IMR-90 (cell line): Measurements from ENCODE around the gene DOCK1. TPM values are rescaled to one million over a fixed set of nuclear protein-coding genes. Genes with fewer than 3 reads are reported as not detected.

Experiments used
- ATAC-seq: fragments of 200-7000 bp; cut with Tn5 transposase; 2 replicates; pipeline ENCODE4 v1.9.1; 2020; ENCODE audit warnings: low read depth, mild to moderate bottlenecking, moderate library complexity
- BruUV-seq: library from RNA; stranded (reverse); fragments of 400-500 nt; replicated peaks from 2 replicates; lab custom pipeline; 2021; lab: Mats Ljungman, UMichigan
- CTCF ChIA-PET: fragments of 300-600 bp; formaldehyde crosslinking; extraction: SDS; loops from one replicate; lab custom pipeline; 2021; ENCODE audit warnings: antibody characterized with exemption; lab: Yijun Ruan, JAX
- POLR2A ChIA-PET: fragments of 300-600 bp; sonication (Branson Sonifier 250); formaldehyde crosslinking; loops from one replicate; lab custom pipeline; 2022; ENCODE audit warnings: antibody characterized with exemption; ENCODE audit not compliant: unreplicated experiment; lab: Charles Lee
- DNase-seq: peaks from one replicate; pipeline ENCODE4 v3.0.0; 2013
- H2AFZ ChIP-seq: replicated peaks from 2 replicates; pipeline ENCODE3; 2013; ENCODE audit warnings: low read length, mild to moderate bottlenecking; ENCODE audit not compliant: poor library complexity
- H2AK5ac ChIP-seq: 2 replicates; pipeline ENCODE4 v1.6.1; 2013; ENCODE audit warnings: low read depth, low read length, inconsistent platforms
- H2AK9ac ChIP-seq: replicated peaks from 2 replicates; pipeline ENCODE3; 2013; ENCODE audit warnings: mild to moderate bottlenecking, low read depth, low read length, moderate library complexity; ENCODE audit not compliant: poor library complexity
- H2BK120ac ChIP-seq: 2 replicates; pipeline ENCODE4 v1.6.1; 2013; ENCODE audit warnings: low read depth, low read length, inconsistent platforms
- H2BK15ac ChIP-seq: 3 replicates; pipeline ENCODE4 v1.6.1; 2013; ENCODE audit warnings: low read depth, low read length, inconsistent platforms
- H2BK20ac ChIP-seq: 2 replicates; pipeline ENCODE4 v1.6.1; 2013; ENCODE audit warnings: low read depth, mild to moderate bottlenecking, inconsistent platforms, low read length, moderate library complexity
- H2BK5ac ChIP-seq: 2 replicates; pipeline ENCODE4 v1.6.1; 2013; ENCODE audit warnings: mild to moderate bottlenecking, low read depth, low read length, inconsistent platforms; ENCODE audit not compliant: poor library complexity, severe bottlenecking
- H3K14ac ChIP-seq: replicated peaks from 2 replicates; pipeline ENCODE4 v1.6.1; 2013; ENCODE audit warnings: low read depth, low read length, inconsistent platforms
- H3K18ac ChIP-seq: 2 replicates; pipeline ENCODE4 v1.6.1; 2013; ENCODE audit warnings: low read depth, low read length, control low read depth
- H3K23ac ChIP-seq: 2 replicates; pipeline ENCODE4 v1.6.1; 2013; ENCODE audit warnings: low read depth, low read length, inconsistent platforms
- H3K27ac ChIP-seq: 2 replicates; pipeline ENCODE4 v1.5.1; 2013; ENCODE audit warnings: mild to moderate bottlenecking, control low read depth, low read length; ENCODE audit not compliant: insufficient read depth
- H3K27me3 ChIP-seq: 2 replicates; pipeline ENCODE4 v1.6.1; 2013; ENCODE audit warnings: low read length; ENCODE audit not compliant: control insufficient read depth, insufficient read depth
- H3K36me3 ChIP-seq: 2 replicates; pipeline ENCODE4 v1.6.1; 2013; ENCODE audit warnings: low read length, mixed read lengths; ENCODE audit not compliant: control insufficient read depth, insufficient read depth
- H3K4ac ChIP-seq: 2 replicates; pipeline ENCODE4 v1.6.1; 2013; ENCODE audit warnings: low read depth, low read length, inconsistent platforms
- H3K4me1 ChIP-seq: 2 replicates; pipeline ENCODE4 v1.6.1; 2013; ENCODE audit warnings: low read length, mixed read lengths; ENCODE audit not compliant: control insufficient read depth, insufficient read depth
- H3K4me2 ChIP-seq: 2 replicates; pipeline ENCODE4 v1.6.1; 2013; ENCODE audit warnings: low read depth, mild to moderate bottlenecking, control low read depth, low read length, moderate library complexity
- H3K4me3 ChIP-seq: 2 replicates; pipeline ENCODE4 v1.5.1; 2013; ENCODE audit warnings: low read depth, mild to moderate bottlenecking, control low read depth, low read length, moderate library complexity; ENCODE audit not compliant: insufficient read depth
- H3K56ac ChIP-seq: 2 replicates; pipeline ENCODE4 v1.6.1; 2013; ENCODE audit warnings: low read length, inconsistent platforms; ENCODE audit not compliant: insufficient read depth; ENCODE audit errors: extremely low read depth
- H3K79me1 ChIP-seq, 2 experiments: 2 replicates each; pipeline ENCODE4 v1.6.1; 2013; ENCODE audit warnings: low read length in 2 of 2, inconsistent platforms in 1 of 2, low read depth in 1 of 2
- H3K9ac ChIP-seq: 2 replicates; pipeline ENCODE4 v1.6.1; 2013; ENCODE audit warnings: low read depth, low read length, control low read depth
- H3K9me1 ChIP-seq: 2 replicates; pipeline ENCODE4 v1.6.1; 2013; ENCODE audit warnings: low read length, inconsistent platforms; ENCODE audit not compliant: insufficient read depth
- H3K9me3 ChIP-seq: 2 replicates; pipeline ENCODE4 v1.6.1; 2013; ENCODE audit warnings: low read length; ENCODE audit not compliant: control insufficient read depth, insufficient read depth
- H4K20me1 ChIP-seq: 2 replicates; pipeline ENCODE4 v1.6.1; 2013; ENCODE audit warnings: low read length, inconsistent platforms; ENCODE audit not compliant: insufficient read depth
- H4K5ac ChIP-seq: 2 replicates; pipeline ENCODE4 v1.6.1; 2013; ENCODE audit warnings: mild to moderate bottlenecking, low read depth, low read length, control low read depth
- H4K8ac ChIP-seq, 2 experiments: 2 replicates each; pipeline ENCODE4 v1.6.1; 2013; ENCODE audit warnings: low read depth in 2 of 2, low read length in 2 of 2, control low read depth in 1 of 2, inconsistent platforms in 1 of 2
- H4K91ac ChIP-seq: 2 replicates; pipeline ENCODE4 v1.6.1; 2013; ENCODE audit warnings: low read depth, low read length, inconsistent platforms; ENCODE audit not compliant: insufficient read depth
- BHLHE40 ChIP-seq: fragments of 150-350 bp; IDR thresholded peaks from 2 replicates; pipeline ENCODE4 v1.6.1; 2016; ENCODE audit warnings: mild to moderate bottlenecking, low read depth, low read length
- CEBPB ChIP-seq: IDR thresholded peaks from 2 replicates; pipeline ENCODE4 v1.6.1; 2012; ENCODE audit warnings: low read depth, low read length, improper control_type of control experiment
- CHD1 ChIP-seq: IDR thresholded peaks from 2 replicates; pipeline ENCODE4 v1.6.1; 2012; ENCODE audit warnings: low read depth, low read length, improper control_type of control experiment
- FOS ChIP-seq: fragments of 150-350 bp; IDR thresholded peaks from 2 replicates; pipeline ENCODE4 v1.6.1; 2016; ENCODE audit warnings: low read depth, low read length
- MAFK ChIP-seq: IDR thresholded peaks from 2 replicates; pipeline ENCODE4 v1.6.1; 2012; ENCODE audit warnings: low read depth, low read length, improper control_type of control experiment
- MAZ ChIP-seq: IDR thresholded peaks from 2 replicates; pipeline ENCODE4 v1.6.1; 2012; ENCODE audit warnings: low read depth, mild to moderate bottlenecking, low read length, improper control_type of control experiment, moderate library complexity, borderline replicate concordance
- MXI1 ChIP-seq: IDR thresholded peaks from 2 replicates; pipeline ENCODE4 v1.6.1; 2012; ENCODE audit warnings: low read depth, mild to moderate bottlenecking, low read length, moderate library complexity, borderline replicate concordance
- NFE2L2 ChIP-seq: fragments of 150-350 bp; IDR thresholded peaks from 2 replicates; pipeline ENCODE4 v1.6.1; 2016; ENCODE audit warnings: low read depth, mild to moderate bottlenecking, low read length
- POLR2A ChIP-seq: IDR thresholded peaks from 2 replicates; pipeline ENCODE4 v1.6.1; 2012; ENCODE audit warnings: mild to moderate bottlenecking, low read depth, low read length
- RAD21 ChIP-seq: IDR thresholded peaks from 2 replicates; pipeline ENCODE4 v1.6.1; 2012; ENCODE audit warnings: low read length, improper control_type of control experiment
- RCOR1 ChIP-seq: IDR thresholded peaks from 2 replicates; pipeline ENCODE4 v1.6.1; 2012; ENCODE audit warnings: mild to moderate bottlenecking, low read length, improper control_type of control experiment; ENCODE audit not compliant: insufficient replicate concordance
- RFX5 ChIP-seq: IDR thresholded peaks from 2 replicates; pipeline ENCODE4 v1.8.0; 2012; ENCODE audit warnings: low read depth, mild to moderate bottlenecking, low read length, moderate library complexity
- SMC3 ChIP-seq: fragments of 150-350 bp; IDR thresholded peaks from 2 replicates; pipeline ENCODE4 v1.6.1; 2016; ENCODE audit warnings: low read depth, mild to moderate bottlenecking, antibody characterized with exemption, low read length, moderate library complexity
- dilution Hi-C: fragments of 300-500 bp; cut with HindIII; formaldehyde crosslinking; loops from one replicate; pipeline ENCODE4 v1.14.3; 2018; ENCODE audit warnings: low sequenced_read_pairs; ENCODE audit not compliant: unreplicated experiment
- in situ Hi-C: fragments of 300-500 bp; cut with MboI; formaldehyde crosslinking; loops from 3 replicates; pipeline ENCODE4 v1.14.3; 2019; ENCODE audit warnings: low sequenced_read_pairs, inconsistent platforms, mixed read lengths
- intact Hi-C: fragments of 100-400 bp; cut with micrococcal nuclease; formaldehyde crosslinking; loops from 2 replicates; pipeline ENCODE4 v1.10.0; 2022
- polyA plus RNA-seq, 3 experiments: library from polyadenylated mRNA; depleted of rRNA; stranded (reverse); fragments of >200 nt; gene quantifications; 2 replicates each; pipeline ENCODE4 v1.2.3, GENCODE V29; 2012; ENCODE audit warnings: low replicate concordance in 1 of 3
- total RNA-seq: library from RNA; depleted of rRNA; stranded (reverse); fragments of >200 nt; gene quantifications from 2 replicates; pipeline ENCODE4 v1.2.3, GENCODE V29; 2012
- TF ChIP-seq, protein P1 (sequence below): conservative IDR thresholded peaks from 2 replicates; pipeline ENCODE4 v1.5.1; 2012; ENCODE audit warnings: mild to moderate bottlenecking, low read depth, low read length, improper control_type of control experiment
- TF ChIP-seq, protein P2 (sequence below): fragments of 150-350 bp; IDR thresholded peaks from 2 replicates; pipeline ENCODE4 v1.6.1; 2016; ENCODE audit warnings: low read depth, mild to moderate bottlenecking, low read length, moderate library complexity, borderline replicate concordance
- TF ChIP-seq, protein P3 (sequence below): fragments of 150-350 bp; IDR thresholded peaks from 2 replicates; pipeline ENCODE4 v1.6.1; 2017; ENCODE audit warnings: mild to moderate bottlenecking, antibody characterized with exemption, low read length, low read depth

The DOCK1 gene
- total and polyA plus RNA-seq, 2 of the 4 experiments (the other 2 are of a cell fraction) = 28.2 to 71.0 TPM

DNA sequence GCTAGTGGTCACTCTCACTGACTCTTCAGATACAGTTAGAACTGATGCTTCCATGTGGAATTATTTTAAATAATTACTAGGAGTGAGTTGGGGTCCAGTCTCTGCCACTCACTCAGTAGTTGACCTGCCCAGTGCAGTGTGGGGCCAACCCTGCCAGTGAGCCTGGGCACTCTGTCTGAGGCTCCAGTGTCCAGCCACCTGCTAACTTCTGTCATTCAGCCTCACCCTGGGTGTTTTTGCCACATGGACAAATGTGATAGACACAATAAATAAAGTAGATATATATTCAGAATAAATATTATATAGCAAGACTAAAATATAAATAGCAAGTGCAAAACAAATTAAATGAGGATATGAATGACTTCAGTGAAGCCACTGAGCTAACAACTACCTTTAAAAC lies 284.0 kb downstream of the DOCK1 start:
- Histone ChIP-seq H4K5ac (no peak overlapping the region), H3K23ac (no peak overlapping the region), H3K27me3 (no peaks in the 10 kb centered on the region), H3K4me1 (peaks cover 3% of the 10 kb centered on the region; the same call in 1 of the 2 replicates), H3K56ac (no peak overlapping the region), H2BK20ac (no peak overlapping the region), H4K20me1 (peaks cover 19% of the 10 kb centered on the region), H3K4me3 (no peak overlapping the region), H2AK9ac (no peak overlapping the region), H4K91ac (no peak overlapping the region), H3K27ac (no peak overlapping the region), H3K36me3 (peaks cover 3% of the 10 kb centered on the region), H4K8ac (no peak overlapping the region), H3K14ac (no peak overlapping the region), H3K9me3 (no peaks in the 10 kb centered on the region), H2BK120ac (no peak overlapping the region), H2BK5ac (no peak overlapping the region), H2AK5ac (no peak overlapping the region), H3K4me2 (no peak overlapping the region), H2BK15ac (no peak overlapping the region), H3K9ac (no peak overlapping the region), H3K79me1 (peaks cover 8 to 12% of the 10 kb centered on the region in 2 experiments; a peak in 3 of 4 replicates), H3K4ac (no peak overlapping the region), H3K9me1 (peaks cover 9% of the 10 kb centered on the region), H2AFZ (no peak overlapping the region), H3K18ac (no peak overlapping the region)
- dilution Hi-C loops (no loop called here), in situ Hi-C loops (no loop called here), intact Hi-C loops (no loop called here)
- DNase-seq (no peak), ATAC-seq (no peak)
- CTCF ChIA-PET = no interaction called here
- POLR2A ChIA-PET = no interaction called here
- TF ChIP-seq RFX5 (no peak), BHLHE40 (no peak), SMC3 (no peak), CHD1 (no peak), MAFK (no peak), CEBPB (no peak), RAD21 (no peak), RCOR1 (no peak), MAZ (no peak), NFE2L2 (no peak), POLR2A (no peak), FOS (no peak), MXI1 (no peak)
- TF ChIP-seq, protein P1, sequence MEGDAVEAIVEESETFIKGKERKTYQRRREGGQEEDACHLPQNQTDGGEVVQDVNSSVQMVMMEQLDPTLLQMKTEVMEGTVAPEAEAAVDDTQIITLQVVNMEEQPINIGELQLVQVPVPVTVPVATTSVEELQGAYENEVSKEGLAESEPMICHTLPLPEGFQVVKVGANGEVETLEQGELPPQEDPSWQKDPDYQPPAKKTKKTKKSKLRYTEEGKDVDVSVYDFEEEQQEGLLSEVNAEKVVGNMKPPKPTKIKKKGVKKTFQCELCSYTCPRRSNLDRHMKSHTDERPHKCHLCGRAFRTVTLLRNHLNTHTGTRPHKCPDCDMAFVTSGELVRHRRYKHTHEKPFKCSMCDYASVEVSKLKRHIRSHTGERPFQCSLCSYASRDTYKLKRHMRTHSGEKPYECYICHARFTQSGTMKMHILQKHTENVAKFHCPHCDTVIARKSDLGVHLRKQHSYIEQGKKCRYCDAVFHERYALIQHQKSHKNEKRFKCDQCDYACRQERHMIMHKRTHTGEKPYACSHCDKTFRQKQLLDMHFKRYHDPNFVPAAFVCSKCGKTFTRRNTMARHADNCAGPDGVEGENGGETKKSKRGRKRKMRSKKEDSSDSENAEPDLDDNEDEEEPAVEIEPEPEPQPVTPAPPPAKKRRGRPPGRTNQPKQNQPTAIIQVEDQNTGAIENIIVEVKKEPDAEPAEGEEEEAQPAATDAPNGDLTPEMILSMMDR = no peak
- TF ChIP-seq, protein P2, sequence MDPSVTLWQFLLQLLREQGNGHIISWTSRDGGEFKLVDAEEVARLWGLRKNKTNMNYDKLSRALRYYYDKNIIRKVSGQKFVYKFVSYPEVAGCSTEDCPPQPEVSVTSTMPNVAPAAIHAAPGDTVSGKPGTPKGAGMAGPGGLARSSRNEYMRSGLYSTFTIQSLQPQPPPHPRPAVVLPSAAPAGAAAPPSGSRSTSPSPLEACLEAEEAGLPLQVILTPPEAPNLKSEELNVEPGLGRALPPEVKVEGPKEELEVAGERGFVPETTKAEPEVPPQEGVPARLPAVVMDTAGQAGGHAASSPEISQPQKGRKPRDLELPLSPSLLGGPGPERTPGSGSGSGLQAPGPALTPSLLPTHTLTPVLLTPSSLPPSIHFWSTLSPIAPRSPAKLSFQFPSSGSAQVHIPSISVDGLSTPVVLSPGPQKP = no peak
- TF ChIP-seq, protein P3, sequence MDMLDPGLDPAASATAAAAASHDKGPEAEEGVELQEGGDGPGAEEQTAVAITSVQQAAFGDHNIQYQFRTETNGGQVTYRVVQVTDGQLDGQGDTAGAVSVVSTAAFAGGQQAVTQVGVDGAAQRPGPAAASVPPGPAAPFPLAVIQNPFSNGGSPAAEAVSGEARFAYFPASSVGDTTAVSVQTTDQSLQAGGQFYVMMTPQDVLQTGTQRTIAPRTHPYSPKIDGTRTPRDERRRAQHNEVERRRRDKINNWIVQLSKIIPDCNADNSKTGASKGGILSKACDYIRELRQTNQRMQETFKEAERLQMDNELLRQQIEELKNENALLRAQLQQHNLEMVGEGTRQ = no peak
- BruUV-seq = no TSS peak
